Measurements from ENCODE around the gene RBM19. TPM values are rescaled to one million over a fixed set of nuclear protein-coding genes. Genes with fewer than 3 reads are reported as not detected.

The RBM19 gene
- polyA plus RNA-seq, 1 experiment: 15.5 TPM

DNA sequence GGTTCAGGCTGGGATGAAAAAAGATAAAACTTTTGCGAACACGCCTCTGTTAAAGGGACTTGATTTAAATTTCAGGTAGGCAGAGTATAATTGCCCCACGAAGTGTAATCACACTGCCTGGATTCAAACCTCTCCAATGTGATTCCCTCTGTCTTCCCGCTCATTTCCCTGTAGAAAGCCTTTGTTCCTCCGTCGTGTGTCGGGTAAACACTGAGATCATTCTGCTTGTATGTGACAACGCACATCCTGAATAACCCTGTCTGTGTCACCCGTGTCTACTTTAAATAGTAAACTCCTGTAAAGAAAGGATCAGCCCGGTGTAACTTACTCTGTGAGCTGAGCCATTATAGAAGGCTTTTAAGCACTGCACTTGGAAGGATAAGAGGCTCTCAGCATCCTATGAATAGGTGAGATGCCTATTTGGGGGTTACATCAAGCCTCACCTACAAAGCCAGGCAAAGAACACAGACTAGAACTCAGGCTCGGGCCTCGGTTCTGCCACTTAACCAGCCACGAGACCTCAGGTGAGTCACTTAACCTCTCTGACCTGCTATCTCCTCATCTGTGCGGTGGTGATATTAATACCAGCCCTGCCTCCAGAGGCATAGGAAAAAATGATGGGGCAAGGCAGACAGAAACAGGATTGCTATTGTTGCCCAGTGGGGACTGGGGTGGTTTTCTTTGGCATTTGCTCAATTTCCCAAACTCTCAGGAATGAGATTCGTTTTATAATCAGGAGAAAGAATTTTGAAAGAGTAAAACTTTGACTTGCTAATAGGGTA, 74.2 kb downstream of the RBM19 start:
- Histone ChIP-seq H3K36me3 (ENCODE audit: control insufficient read depth, insufficient read depth, low read length) (peaks cover 4% of the 10 kb centered on the region), H3K27me3 (ENCODE audit: control insufficient read depth, insufficient read depth, low read length) (no peaks in the 10 kb centered on the region), H3K4me3 (ENCODE audit: low read depth, low read length) (no peak overlapping the region)
- POLR2A ChIA-PET: no interaction called here
- CTCF ChIA-PET: no interaction called here
- TF ChIP-seq, protein P1, sequence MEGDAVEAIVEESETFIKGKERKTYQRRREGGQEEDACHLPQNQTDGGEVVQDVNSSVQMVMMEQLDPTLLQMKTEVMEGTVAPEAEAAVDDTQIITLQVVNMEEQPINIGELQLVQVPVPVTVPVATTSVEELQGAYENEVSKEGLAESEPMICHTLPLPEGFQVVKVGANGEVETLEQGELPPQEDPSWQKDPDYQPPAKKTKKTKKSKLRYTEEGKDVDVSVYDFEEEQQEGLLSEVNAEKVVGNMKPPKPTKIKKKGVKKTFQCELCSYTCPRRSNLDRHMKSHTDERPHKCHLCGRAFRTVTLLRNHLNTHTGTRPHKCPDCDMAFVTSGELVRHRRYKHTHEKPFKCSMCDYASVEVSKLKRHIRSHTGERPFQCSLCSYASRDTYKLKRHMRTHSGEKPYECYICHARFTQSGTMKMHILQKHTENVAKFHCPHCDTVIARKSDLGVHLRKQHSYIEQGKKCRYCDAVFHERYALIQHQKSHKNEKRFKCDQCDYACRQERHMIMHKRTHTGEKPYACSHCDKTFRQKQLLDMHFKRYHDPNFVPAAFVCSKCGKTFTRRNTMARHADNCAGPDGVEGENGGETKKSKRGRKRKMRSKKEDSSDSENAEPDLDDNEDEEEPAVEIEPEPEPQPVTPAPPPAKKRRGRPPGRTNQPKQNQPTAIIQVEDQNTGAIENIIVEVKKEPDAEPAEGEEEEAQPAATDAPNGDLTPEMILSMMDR (IDR thresholded peaks at IDR 0.05; ENCODE audit: insufficient read depth, low read depth, low read length): no peak
- DNase-seq (ENCODE audit: low read depth): no peak

DNA sequence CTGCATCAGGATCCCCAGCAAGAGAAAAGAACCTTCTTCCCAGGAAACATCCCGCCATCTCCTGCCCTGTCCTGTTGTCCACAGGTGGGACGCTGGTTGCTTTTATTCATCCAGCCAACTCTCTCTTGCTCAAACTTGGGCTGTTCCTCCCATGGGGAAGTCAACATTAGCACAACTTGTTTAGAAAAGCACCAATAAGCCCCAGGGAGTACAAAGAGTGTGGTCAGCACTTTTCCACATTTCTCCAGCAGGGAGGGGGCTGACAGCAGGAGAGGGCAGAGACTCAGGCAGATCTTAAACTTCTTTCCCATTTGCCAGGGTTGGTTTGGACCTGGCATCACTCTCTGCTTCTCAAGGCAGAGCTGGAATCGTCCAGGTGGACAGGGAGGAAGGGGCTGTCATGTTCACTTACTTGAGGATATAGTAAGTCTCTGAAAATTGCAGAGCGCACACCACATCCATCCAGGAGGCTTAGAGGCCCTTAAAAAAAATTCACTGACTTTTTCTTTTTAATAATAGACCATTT, 74.9 kb downstream of the RBM19 start:
- peaks cover 4% of the 10 kb centered on the region for H3K36me3 ChIP-seq (ENCODE audit: control insufficient read depth, insufficient read depth, low read length)
- POLR2A ChIA-PET: no interaction called here
- DNase-seq (ENCODE audit: low read depth): no peak
- H3K27me3 ChIP-seq (ENCODE audit: control insufficient read depth, insufficient read depth, low read length): no peaks in the 10 kb centered on the region
- H3K4me3 ChIP-seq (ENCODE audit: low read depth, low read length): no peak overlapping the region
- TF ChIP-seq, protein P1 (IDR thresholded peaks at IDR 0.05; ENCODE audit: insufficient read depth, low read depth, low read length): no peak
- CTCF ChIA-PET: no interaction called here

DNA sequence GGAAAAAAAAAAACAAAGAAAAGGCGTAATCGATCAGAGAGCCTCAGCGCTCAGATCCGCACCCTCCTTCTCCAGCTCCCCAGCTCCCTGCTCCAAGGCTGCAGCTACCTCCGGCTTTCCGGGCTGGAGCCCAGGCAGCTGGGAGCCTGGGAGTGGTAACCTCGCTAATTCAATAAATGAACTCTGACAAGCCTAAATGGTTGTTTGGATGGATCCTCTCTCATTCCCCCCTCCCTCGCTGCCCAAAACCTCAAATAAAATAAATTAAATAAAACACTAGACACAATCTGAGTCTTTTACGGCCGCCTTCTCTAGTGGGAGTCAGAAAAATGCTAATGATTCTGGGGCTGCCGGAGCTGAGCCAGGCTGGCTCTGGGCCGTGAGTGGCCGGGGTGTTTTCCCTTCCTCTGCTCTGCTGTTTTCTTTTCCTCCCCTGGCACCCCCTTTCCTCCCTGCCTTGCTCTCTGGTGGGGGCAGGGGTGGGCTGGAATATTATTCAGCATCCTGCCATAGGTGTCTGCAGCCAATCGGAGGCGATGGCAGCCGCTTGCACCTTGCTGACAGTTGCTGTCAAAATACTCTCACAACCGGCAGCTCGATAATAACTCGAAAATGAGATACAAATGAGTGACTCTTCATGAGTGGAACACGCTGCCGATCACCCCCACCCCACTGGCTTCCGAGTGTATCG, 76.1 kb downstream of the RBM19 start:
- 0 out of 2 replicates have a peak overlapping the region, but pooled peaks have one; percentile 0 for H3K4me3 ChIP-seq (ENCODE audit: low read depth, low read length)
- POLR2A ChIA-PET: interaction anchor here (0.6 kb wide), 1 partner anchor 88 kb away, joined by 6 read pairs; no protein-coding TSS in a partner anchor

DNA sequence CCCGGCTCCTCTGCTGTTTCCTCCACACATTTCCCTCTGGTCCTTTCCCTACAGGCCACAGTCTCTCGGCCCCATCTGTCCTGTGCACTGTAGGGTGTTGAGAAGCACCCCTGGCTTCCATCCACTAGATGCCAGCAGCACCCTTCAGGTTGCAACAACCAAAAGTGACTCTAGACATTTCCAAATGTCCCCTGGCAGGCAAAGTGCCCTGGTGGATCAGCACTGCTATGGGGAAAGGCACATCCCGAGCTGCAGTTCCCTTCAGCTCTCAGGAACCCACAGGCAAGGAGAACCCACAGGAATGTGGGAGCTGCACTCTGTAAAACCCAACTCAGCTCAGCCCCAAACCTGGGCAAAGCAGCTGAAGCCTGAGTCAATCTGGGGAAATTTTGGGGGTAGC, 77.0 kb downstream of the RBM19 start:
- no peaks in the 10 kb centered on the region for H3K27me3 ChIP-seq (ENCODE audit: control insufficient read depth, insufficient read depth, low read length)
- DNase-seq (ENCODE audit: low read depth): no peak
- no peak overlapping the region for H3K4me3 ChIP-seq (ENCODE audit: low read depth, low read length)
- CTCF ChIA-PET: interaction anchor here (1.2 to 1.6 kb wide), 5 partner anchors 13 to 431 kb away, joined by 3 to 4 read pairs (median 3); no protein-coding TSS in a partner anchor
- POLR2A ChIA-PET: no interaction called here
- H3K36me3 ChIP-seq (ENCODE audit: control insufficient read depth, insufficient read depth, low read length): no peaks in the 10 kb centered on the region
- TF ChIP-seq, protein P1 (IDR thresholded peaks at IDR 0.05; ENCODE audit: insufficient read depth, low read depth, low read length): peak; percentile 21; the same call in 1 of the 2 replicates

More for the DNA sequence above, 76.1 kb downstream of the RBM19 start:
- TF ChIP-seq, protein P1 (IDR thresholded peaks at IDR 0.05; ENCODE audit: insufficient read depth, low read depth, low read length): no peak
- H3K36me3 ChIP-seq (ENCODE audit: control insufficient read depth, insufficient read depth, low read length): peaks cover 3% of the 10 kb centered on the region
- H3K27me3 ChIP-seq (ENCODE audit: control insufficient read depth, insufficient read depth, low read length): no peaks in the 10 kb centered on the region
- CTCF ChIA-PET: interaction anchor here (0.7 to 1.6 kb wide), 4 partner anchors 14 to 432 kb away, joined by 3 to 4 read pairs (median 3); no protein-coding TSS in a partner anchor
- no peak for DNase-seq (ENCODE audit: low read depth)

DNA sequence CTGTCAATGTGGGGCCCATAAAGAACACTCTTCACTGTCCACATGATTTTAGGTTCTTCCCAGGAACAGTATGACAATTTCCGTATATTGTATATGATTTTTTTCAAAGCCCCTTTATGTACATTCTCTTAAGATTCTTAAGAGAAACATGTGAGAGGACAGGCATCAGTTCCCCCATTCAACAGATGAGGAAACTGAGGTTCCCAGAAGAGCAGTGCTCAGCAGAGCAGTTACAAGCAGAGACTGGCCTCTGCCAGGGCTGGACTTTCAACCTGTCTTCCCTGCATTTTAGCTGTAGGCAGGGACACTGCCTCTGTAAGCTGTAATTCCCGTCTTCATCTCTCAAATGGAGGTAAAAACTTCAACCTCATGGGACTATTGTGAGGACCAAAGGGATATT, 77.7 kb downstream of the RBM19 start:
- ChIA-PET POLR2A (no interaction called here), CTCF (interaction anchor here (1.2 to 1.5 kb wide), 2 partner anchors 19 to 30 kb away, joined by 3 to 4 read pairs; no protein-coding TSS in a partner anchor)
- TF ChIP-seq, protein P1 (IDR thresholded peaks at IDR 0.05; ENCODE audit: insufficient read depth, low read depth, low read length): no peak

More for the DNA sequence above, 77.7 kb downstream of the RBM19 start:
- no peak overlapping the region for H3K4me3 ChIP-seq (ENCODE audit: low read depth, low read length)
- no peaks in the 10 kb centered on the region for H3K36me3 ChIP-seq (ENCODE audit: control insufficient read depth, insufficient read depth, low read length)
- no peak for DNase-seq (ENCODE audit: low read depth)
- no peaks in the 10 kb centered on the region for H3K27me3 ChIP-seq (ENCODE audit: control insufficient read depth, insufficient read depth, low read length)
